Activated CD8-positive, alpha-beta memory T cell treated with anti-CD3 and anti-CD28 coated beads, Interleukin-2, amount 10 ng/mL, durations not matched to agents 7 days and 5 days (primary cell): ENCODE data around the gene GPHN. TPM values are rescaled to one million over a fixed set of nuclear protein-coding genes. Genes with fewer than 3 reads are reported as not detected.
"Not testable (repeated sequence)": the region's sequence is repeated elsewhere in the genome, so short reads cannot be mapped to it uniquely, and the experiment has no call there.

Experiments used
- ATAC-seq: fragments of 150-1000 bp; cut with Tn5 transposase; one replicate; pipeline ENCODE4 v1.10.0; 2021; ENCODE audit warnings: moderate library complexity
- CTCF ChIA-PET: fragments of 350-600 bp; sonication (Branson Sonifier 250); formaldehyde crosslinking; loops from one replicate; lab custom pipeline; 2021; ENCODE audit warnings: antibody characterized with exemption; lab: Charles Lee
- DNase-seq: peaks from one replicate; pipeline ENCODE4 v3.0.0-alpha.2; 2020
- H3K27ac Mint-ChIP-seq: one replicate; pipeline ENCODE4 v1.8.0; 2021; ENCODE audit warnings: mild to moderate bottlenecking, mixed read lengths
- H3K27me3 Mint-ChIP-seq: one replicate; pipeline ENCODE4 v1.8.0; 2021; ENCODE audit warnings: mixed read lengths
- H3K36me3 Mint-ChIP-seq: one replicate; pipeline ENCODE4 v1.8.0; 2021; ENCODE audit warnings: mild to moderate bottlenecking, mixed read lengths
- H3K4me1 Mint-ChIP-seq: one replicate; pipeline ENCODE4 v1.8.0; 2021; ENCODE audit warnings: mixed read lengths
- H3K4me3 Mint-ChIP-seq: one replicate; pipeline ENCODE4 v1.8.0; 2021; ENCODE audit warnings: mild to moderate bottlenecking, moderate library complexity, mixed read lengths
- H3K9me3 Mint-ChIP-seq: one replicate; pipeline ENCODE4 v1.8.0; 2022; ENCODE audit warnings: low read depth, mixed read lengths
- total RNA-seq, 2 experiments: library from RNA; stranded (reverse); gene quantifications; one replicate each; pipeline ENCODE4 v1.2.3, GENCODE V29; 2021

The GPHN gene
- total RNA-seq, 2 experiments from 2014 or later: 11.9 to 22.5 TPM

GRCh38 chr14:66490143-66491111 lies 17.5 kb upstream of the GPHN start:
- peaks cover under 1% of the 10 kb centered on the region for H3K4me1 Mint-ChIP-seq
- DNase-seq (no peak), ATAC-seq (no peak)
- peaks cover 6% of the 10 kb centered on the region for H3K27me3 Mint-ChIP-seq
- no peaks in the 10 kb centered on the region for H3K9me3 Mint-ChIP-seq
- H3K4me3 Mint-ChIP-seq: no peak overlapping the region
- CTCF ChIA-PET: no interaction called here
- no peaks in the 10 kb centered on the region for H3K36me3 Mint-ChIP-seq
- H3K27ac Mint-ChIP-seq: no peak overlapping the region

GRCh38 chr14:66493750-66494149 lies 14.2 kb upstream of the GPHN start:
- Mint-ChIP-seq H3K27ac (no peak overlapping the region), H3K36me3 (no peaks in the 10 kb centered on the region), H3K4me1 (peaks cover 12% of the 10 kb centered on the region), H3K9me3 (no peaks in the 10 kb centered on the region), H3K27me3 (peaks cover 12% of the 10 kb centered on the region), H3K4me3 (no peak overlapping the region)
- DNase-seq (no peak), ATAC-seq (no peak)
- CTCF ChIA-PET: no interaction called here

GRCh38 chr14:66495218-66496098 lies 12.5 kb upstream of the GPHN start:
- no peak for DNase-seq
- no peak overlapping the region for H3K27ac Mint-ChIP-seq
- H3K27me3 Mint-ChIP-seq: peaks cover 12% of the 10 kb centered on the region
- H3K9me3 Mint-ChIP-seq: no peaks in the 10 kb centered on the region
- no peak overlapping the region for H3K4me3 Mint-ChIP-seq
- CTCF ChIA-PET: interaction anchor here (0.9 to 1.5 kb wide), 4 partner anchors 13 to 622 kb away, joined by 3 to 4 read pairs (median 3); no protein-coding TSS in a partner anchor
- no peaks in the 10 kb centered on the region for H3K36me3 Mint-ChIP-seq
- ATAC-seq: peak; percentile 66
- peaks cover 12% of the 10 kb centered on the region for H3K4me1 Mint-ChIP-seq

GRCh38 chr14:66496188-66496807 lies 11.6 kb upstream of the GPHN start:
- Mint-ChIP-seq H3K27me3 (peaks cover 16% of the 10 kb centered on the region), H3K36me3 (no peaks in the 10 kb centered on the region), H3K4me1 (peaks cover 12% of the 10 kb centered on the region), H3K4me3 (no peak overlapping the region), H3K27ac (no peak overlapping the region), H3K9me3 (no peaks in the 10 kb centered on the region)
- DNase-seq (no peak), ATAC-seq (no peak)
- CTCF ChIA-PET: interaction anchor here (1.5 kb wide), 1 partner anchor 53 kb away, joined by 3 read pairs; no protein-coding TSS in a partner anchor

- Mint-ChIP-seq H3K4me1 (peaks cover 12% of the 10 kb centered on the region), H3K36me3 (no peaks in the 10 kb centered on the region), H3K4me3 (no peak overlapping the region), H3K27me3 (peaks cover 20% of the 10 kb centered on the region), H3K9me3 (no peaks in the 10 kb centered on the region), H3K27ac (no peak overlapping the region)
- DNase-seq: no peak
- ATAC-seq: no peak
- CTCF ChIA-PET: interaction anchor here (3.0 kb wide), 1 partner anchor 11 kb away, joined by 12 read pairs; the partner anchor contains the start of gene GPHN
Measured at GRCh38 chr14:66496911-66497310, 11.0 kb upstream of the GPHN start.

- H3K4me3 Mint-ChIP-seq: no peak overlapping the region
- DNase-seq (no peak), ATAC-seq (no peak)
- CTCF ChIA-PET: interaction anchor here (1.0 to 3.0 kb wide), 2 partner anchors 9 to 787 kb away, joined by 3 to 12 read pairs; partner anchors contain the start of gene GPHN
- H3K27ac Mint-ChIP-seq: no peak overlapping the region
- H3K4me1 Mint-ChIP-seq: peaks cover 12% of the 10 kb centered on the region
- H3K27me3 Mint-ChIP-seq: peaks cover 21% of the 10 kb centered on the region
- no peaks in the 10 kb centered on the region for H3K36me3 Mint-ChIP-seq
- no peaks in the 10 kb centered on the region for H3K9me3 Mint-ChIP-seq
Measured at GRCh38 chr14:66498311-66498710, 9.6 kb upstream of the GPHN start.

GRCh38 chr14:66501592-66501991 lies 6.4 kb upstream of the GPHN start:
- H3K4me3 Mint-ChIP-seq: no peak overlapping the region
- peaks cover 25% of the 10 kb centered on the region for H3K27me3 Mint-ChIP-seq
- CTCF ChIA-PET: no interaction called here
- DNase-seq (no peak), ATAC-seq (no peak)
- no peaks in the 10 kb centered on the region for H3K9me3 Mint-ChIP-seq
- H3K4me1 Mint-ChIP-seq: peaks cover 11% of the 10 kb centered on the region
- no peak overlapping the region for H3K27ac Mint-ChIP-seq
- no peaks in the 10 kb centered on the region for H3K36me3 Mint-ChIP-seq

GRCh38 chr14:66502836-66503235 lies 5.1 kb upstream of the GPHN start:
- Mint-ChIP-seq H3K27me3 (peaks cover 28% of the 10 kb centered on the region), H3K4me1 (peaks cover 13% of the 10 kb centered on the region)
- DNase-seq, ATAC-seq, H3K4me3 Mint-ChIP-seq, H3K9me3 Mint-ChIP-seq, H3K36me3 Mint-ChIP-seq, H3K27ac Mint-ChIP-seq, CTCF ChIA-PET: not testable (repeated sequence)

GRCh38 chr14:66503532-66503931 lies 4.4 kb upstream of the GPHN start:
- no peak for ATAC-seq
- Mint-ChIP-seq H3K27me3 (peaks cover 35% of the 10 kb centered on the region), H3K4me1 (peaks cover 13% of the 10 kb centered on the region), H3K36me3 (no peaks in the 10 kb centered on the region), H3K4me3 (no peak overlapping the region), H3K27ac (no peak overlapping the region), H3K9me3 (no peaks in the 10 kb centered on the region)
- DNase-seq: no peak
- CTCF ChIA-PET: no interaction called here

- H3K27ac Mint-ChIP-seq: peak overlapping the region; percentile 75
- DNase-seq (peak; percentile 41), ATAC-seq (peak; percentile 35)
- H3K9me3 Mint-ChIP-seq: no peaks in the 10 kb centered on the region
- CTCF ChIA-PET: interaction anchor here (0.6 to 1.9 kb wide), 2 partner anchors 9 to 546 kb away, joined by 3 to 12 read pairs; no protein-coding TSS in a partner anchor
- peak overlapping the region; percentile 84 for H3K4me3 Mint-ChIP-seq
- H3K4me1 Mint-ChIP-seq: peaks cover 30% of the 10 kb centered on the region
- no peaks in the 10 kb centered on the region for H3K36me3 Mint-ChIP-seq
- peaks cover 51% of the 10 kb centered on the region for H3K27me3 Mint-ChIP-seq
Measured at GRCh38 chr14:66507181-66507721, 696 bp upstream of the GPHN start.

- no peaks in the 10 kb centered on the region for H3K36me3 Mint-ChIP-seq
- peaks cover 31% of the 10 kb centered on the region for H3K4me1 Mint-ChIP-seq
- CTCF ChIA-PET: interaction anchor here (0.7 to 1.9 kb wide), 2 partner anchors 10 to 149 kb away, joined by 3 to 12 read pairs; no protein-coding TSS in a partner anchor
- DNase-seq (no peak), ATAC-seq (no peak)
- peaks cover 56% of the 10 kb centered on the region for H3K27me3 Mint-ChIP-seq
- peak overlapping the region; percentile 75 for H3K27ac Mint-ChIP-seq
- H3K4me3 Mint-ChIP-seq: peak overlapping the region; percentile 84
- no peaks in the 10 kb centered on the region for H3K9me3 Mint-ChIP-seq
Measured at GRCh38 chr14:66508547-66508845, 549 bp downstream of the GPHN start.

GRCh38 chr14:66508846-66509621 lies 1.1 kb downstream of the GPHN start:
- peak; percentile 14 for ATAC-seq
- Mint-ChIP-seq H3K36me3 (no peaks in the 10 kb centered on the region), H3K4me3 (peak overlapping the region; percentile 75), H3K4me1 (peaks cover 31% of the 10 kb centered on the region), H3K9me3 (no peaks in the 10 kb centered on the region), H3K27ac (no peak overlapping the region), H3K27me3 (peaks cover 56% of the 10 kb centered on the region)
- DNase-seq: peak; percentile 45
- CTCF ChIA-PET: interaction anchor here (1.9 kb wide), 1 partner anchor 11 kb away, joined by 12 read pairs; no protein-coding TSS in a partner anchor
